ENCODE data around the gene FLCN.

DNA sequence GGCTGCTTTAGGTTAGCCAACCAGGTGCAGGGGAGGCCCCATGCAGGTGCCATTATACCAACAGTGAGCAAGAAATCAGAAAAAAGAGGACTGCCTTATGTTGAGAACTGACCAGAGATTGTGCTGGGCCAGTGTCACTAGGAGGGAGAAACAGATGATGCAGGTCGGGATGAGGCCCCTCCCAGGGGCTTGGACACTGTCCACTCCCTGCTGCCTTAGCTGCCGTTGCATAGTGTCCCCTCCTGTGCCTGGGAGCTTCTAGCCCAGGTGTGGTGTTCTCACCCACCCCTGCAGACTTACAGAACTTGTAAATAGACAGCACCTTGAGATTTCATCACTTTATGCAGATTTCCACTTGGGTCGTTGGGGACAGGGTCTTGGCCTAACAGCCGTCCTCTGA is 67.6 kb downstream of the FLCN start:
- TF ChIP-seq, protein P1, sequence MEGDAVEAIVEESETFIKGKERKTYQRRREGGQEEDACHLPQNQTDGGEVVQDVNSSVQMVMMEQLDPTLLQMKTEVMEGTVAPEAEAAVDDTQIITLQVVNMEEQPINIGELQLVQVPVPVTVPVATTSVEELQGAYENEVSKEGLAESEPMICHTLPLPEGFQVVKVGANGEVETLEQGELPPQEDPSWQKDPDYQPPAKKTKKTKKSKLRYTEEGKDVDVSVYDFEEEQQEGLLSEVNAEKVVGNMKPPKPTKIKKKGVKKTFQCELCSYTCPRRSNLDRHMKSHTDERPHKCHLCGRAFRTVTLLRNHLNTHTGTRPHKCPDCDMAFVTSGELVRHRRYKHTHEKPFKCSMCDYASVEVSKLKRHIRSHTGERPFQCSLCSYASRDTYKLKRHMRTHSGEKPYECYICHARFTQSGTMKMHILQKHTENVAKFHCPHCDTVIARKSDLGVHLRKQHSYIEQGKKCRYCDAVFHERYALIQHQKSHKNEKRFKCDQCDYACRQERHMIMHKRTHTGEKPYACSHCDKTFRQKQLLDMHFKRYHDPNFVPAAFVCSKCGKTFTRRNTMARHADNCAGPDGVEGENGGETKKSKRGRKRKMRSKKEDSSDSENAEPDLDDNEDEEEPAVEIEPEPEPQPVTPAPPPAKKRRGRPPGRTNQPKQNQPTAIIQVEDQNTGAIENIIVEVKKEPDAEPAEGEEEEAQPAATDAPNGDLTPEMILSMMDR (IDR thresholded peaks at IDR 0.05 in 2 of 3, conservative IDR thresholded peaks at IDR 0.05 in 1 of 3; ENCODE audit: control insufficient read depth in 2 of 3, extremely low read depth in 1 of 3, insufficient read depth in 1 of 3, low read depth in 3 of 3, low read length in 3 of 3): no peak
- TF ChIP-seq ZZZ3 (IDR thresholded peaks at IDR 0.05; ENCODE audit: control insufficient read depth, insufficient read length, low read depth): no peak
- no peak for TF ChIP-seq PAX8 (IDR thresholded peaks at IDR 0.05)
- TF ChIP-seq HDGF (IDR thresholded peaks at IDR 0.05): no peak
- no peak for TF ChIP-seq TAF1 (IDR thresholded peaks at IDR 0.05; ENCODE audit: borderline replicate concordance, low read depth, low read length)
- TF ChIP-seq NFIC (IDR thresholded peaks at IDR 0.05; ENCODE audit: low read depth, low read length): no peak
- no peak for TF ChIP-seq SUPT20H (IDR thresholded peaks at IDR 0.05; ENCODE audit: borderline replicate concordance, control insufficient read depth, low read depth, low read length)
